Tibial nerve (tissue), 4 donors: Measurements from ENCODE around the gene DIP2C. TPM values are rescaled to one million over a fixed set of nuclear protein-coding genes. Genes with fewer than 3 reads are reported as not detected.

Source experiments
- DNase-seq, 2 donors: peaks; one replicate each; pipeline ENCODE4 v3.0.0-alpha.2; 2019; ENCODE audit warnings: low spot score in 2 of 2
- H3K27ac ChIP-seq, 4 donors: fragments of 200-600 bp; sonication (generic) in 3 of 4; one replicate each; pipeline ENCODE4 v1.5.1; 2017 to 2019; ENCODE audit warnings: mild to moderate bottlenecking in 1 of 4
- H3K27me3 ChIP-seq, 2 donors: fragments of 200-600 bp; sonication (generic) in 1 of 2; one replicate each; pipeline versions ENCODE4 v1.5.1 to v1.6.0; 2017 to 2019
- H3K36me3 ChIP-seq, 3 donors: fragments of 200-600 bp; sonication (generic); one replicate each; pipeline ENCODE4 v1.5.1; 2018 to 2019
- H3K4me1 ChIP-seq, 4 donors: fragments of 200-600 bp; sonication (generic) in 3 of 4; one replicate each; pipeline ENCODE4 v1.5.1; 2017 to 2019
- H3K4me3 ChIP-seq, 4 donors: fragments of 200-600 bp; sonication (generic) in 3 of 4; one replicate each; pipeline ENCODE4 v1.5.1; 2017 to 2019; ENCODE audit warnings: mild to moderate bottlenecking in 1 of 4, moderate library complexity in 1 of 4
- H3K9me3 ChIP-seq, 4 donors: fragments of 200-600 bp; sonication (generic) in 3 of 4; one replicate each; pipeline ENCODE4 v1.5.1; 2017 to 2019
- CTCF ChIP-seq, 5 experiments: fragments of 200-600 bp in 3 of 5; fragments of 450-650 bp in 2 of 5; sonication (generic) in 3 of 5; IDR thresholded peaks; one replicate each; pipeline ENCODE4 v1.5.1; 2016 to 2019; ENCODE audit warnings: antibody characterized with exemption in 5 of 5, mild to moderate bottlenecking in 3 of 5, moderate library complexity in 2 of 5
- EP300 ChIP-seq, 2 donors: sonication (generic); formaldehyde crosslinking; IDR thresholded peaks; one replicate each; pipeline ENCODE4 v1.6.1; 2017; ENCODE audit warnings: antibody characterized with exemption in 2 of 2, mild to moderate bottlenecking in 1 of 2
- POLR2A ChIP-seq, 2 donors: fragments of 450-650 bp; IDR thresholded peaks; one replicate each; pipeline ENCODE4 v1.6.1; 2017; ENCODE audit warnings: antibody characterized with exemption in 2 of 2, mild to moderate bottlenecking in 2 of 2, moderate library complexity in 2 of 2
- WGBS, 2 donors: methylation state at CpG; one replicate each; pipeline ENCODE4 v1.1.5; 2018; 5-methylcytosine and 5-hydroxymethylcytosine counted together
- total RNA-seq, 4 donors: library from RNA; depleted of rRNA; stranded (reverse); fragments of >200 nt; gene quantifications; one replicate each; pipeline ENCODE4 v1.1.0, GENCODE V29; 2016

DIP2C gene
- total RNA-seq, 4 donors from 2014 or later = 31.4 to 46.5 (median 36.0) TPM

GRCh38 chr10:478471-479245, 210.8 kb downstream of the DIP2C start:
- 92 to 93% methylated on average over 21 of the region's 21 CpGs for WGBS, 2 donors
- DNase-seq = no peak
- Histone ChIP-seq H3K4me1 (peaks cover 0 to 12% (median 0%) of the 10 kb centered on the region in 4 donors), H3K27ac (no peak overlapping the region), H3K9me3 (no peaks in the 10 kb centered on the region), H3K4me3 (no peak overlapping the region), H3K27me3 (no peaks in the 10 kb centered on the region), H3K36me3 (peaks cover 0 to 6% (median 0%) of the 10 kb centered on the region in 3 donors)
- TF ChIP-seq EP300 (IDR thresholded peaks at IDR 0.05) (no peak), CTCF (IDR thresholded peaks at IDR 0.05) (no peak), POLR2A (IDR thresholded peaks at IDR 0.05) (no peak)

- H3K9me3 ChIP-seq = no peaks in the 10 kb centered on the region
- TF ChIP-seq POLR2A (IDR thresholded peaks at IDR 0.05) (no peak), EP300 (IDR thresholded peaks at IDR 0.05) (no peak), CTCF (IDR thresholded peaks at IDR 0.05) (no peak)
- no peaks in the 10 kb centered on the region for H3K27me3 ChIP-seq
- no peak for DNase-seq
- H3K4me1 ChIP-seq = peaks cover 0 to 6% (median 0%) of the 10 kb centered on the region in 4 donors
- H3K27ac ChIP-seq = no peak overlapping the region
- H3K4me3 ChIP-seq = no peak overlapping the region
- H3K36me3 ChIP-seq = peaks cover 0 to 11% (median 0%) of the 10 kb centered on the region in 3 donors
- WGBS, 2 donors = 90 to 91% methylated on average over 3 of the region's 3 CpGs
Observed at GRCh38 chr10:477620-478019, 211.8 kb downstream of the DIP2C start.

- Histone ChIP-seq H3K27me3 (no peaks in the 10 kb centered on the region), H3K4me1 (peaks cover 0 to 6% (median 0%) of the 10 kb centered on the region in 4 donors), H3K4me3 (no peak overlapping the region), H3K27ac (peak overlapping the region in 1 of 4 donors; percentile 6), H3K9me3 (no peaks in the 10 kb centered on the region), H3K36me3 (peaks cover 0 to 23% (median 0%) of the 10 kb centered on the region in 3 donors)
- DNase-seq = no peak
- 97 to 98% methylated on average over 6 of the region's 6 CpGs for WGBS, 2 donors
- TF ChIP-seq POLR2A (IDR thresholded peaks at IDR 0.05) (no peak), EP300 (IDR thresholded peaks at IDR 0.05) (no peak), CTCF (IDR thresholded peaks at IDR 0.05) (no peak)
Observed at GRCh38 chr10:476455-476780, 213.1 kb downstream of the DIP2C start.

- H3K36me3 ChIP-seq = peaks cover 0 to 28% (median 0%) of the 10 kb centered on the region in 3 donors
- no peak for TF ChIP-seq EP300 (IDR thresholded peaks at IDR 0.05)
- no peak for TF ChIP-seq CTCF (IDR thresholded peaks at IDR 0.05)
- no peak for TF ChIP-seq POLR2A (IDR thresholded peaks at IDR 0.05)
- no peak for DNase-seq
- no peak overlapping the region for H3K27ac ChIP-seq
- 83% methylated on average over 23 of the region's 23 CpGs for WGBS, 2 donors
- H3K4me1 ChIP-seq = peaks cover 0 to 6% (median 0%) of the 10 kb centered on the region in 4 donors
- H3K27me3 ChIP-seq = no peaks in the 10 kb centered on the region
- H3K9me3 ChIP-seq = no peaks in the 10 kb centered on the region
- H3K4me3 ChIP-seq = no peak overlapping the region
Observed at GRCh38 chr10:475709-476454, 213.6 kb downstream of the DIP2C start.

- Histone ChIP-seq H3K27ac (no peak overlapping the region), H3K9me3 (no peaks in the 10 kb centered on the region), H3K4me1 (peaks cover 0 to 6% (median 0%) of the 10 kb centered on the region in 4 donors), H3K4me3 (no peak overlapping the region), H3K36me3 (peaks cover 0 to 38% (median 0%) of the 10 kb centered on the region in 3 donors), H3K27me3 (no peaks in the 10 kb centered on the region)
- no peak for TF ChIP-seq CTCF (IDR thresholded peaks at IDR 0.05)
- TF ChIP-seq POLR2A (IDR thresholded peaks at IDR 0.05) = no peak
- no peak for TF ChIP-seq EP300 (IDR thresholded peaks at IDR 0.05)
- 86 to 90% methylated on average over 9 of the region's 9 CpGs for WGBS, 2 donors
- no peak for DNase-seq
Observed at GRCh38 chr10:474946-475345, 214.5 kb downstream of the DIP2C start.
